ENCODE measurements around the gene BRI3. TPM values are rescaled to one million over a fixed set of nuclear protein-coding genes. Genes with fewer than 3 reads are reported as not detected.

BRI3 gene
- total RNA-seq, 1 donor: 95.9 TPM

GRCh38 chr7:98300595-98301372 is 19.3 kb downstream of the BRI3 start:
- Histone ChIP-seq H3K4me2 (ENCODE audit: insufficient read depth, low read length) (no peak overlapping the region), H3K4me1 (ENCODE audit: insufficient read depth, low read length) (no peaks in the 10 kb centered on the region), H2AFZ (ENCODE audit: low read length) (no peak overlapping the region), H3K27me3 (ENCODE audit: insufficient read depth, low read length) (no peaks in the 10 kb centered on the region), H3K36me3 (ENCODE audit: insufficient read depth, low read length) (peaks cover 10% of the 10 kb centered on the region), H3K79me2 (ENCODE audit: insufficient read depth, low read length) (no peaks in the 10 kb centered on the region), H3K27ac (ENCODE audit: low read depth, low read length) (no peak overlapping the region), H4K20me1 (ENCODE audit: insufficient read depth, low read length) (peaks cover 8% of the 10 kb centered on the region), H3K4me3 (ENCODE audit: insufficient read depth, low read length) (no peak overlapping the region), H3K9me3 (ENCODE audit: low read depth, low read length) (no peaks in the 10 kb centered on the region)
- no peak for TF ChIP-seq CTCF (IDR thresholded peaks at IDR 0.05; ENCODE audit: extremely low read depth, low read depth, low read length)
- peak; percentile 55 for DNase-seq (ENCODE audit: insufficient read length, low spot score, missing footprints)

- peak; percentile 54 for DNase-seq (ENCODE audit: insufficient read length, low spot score, missing footprints)
- Histone ChIP-seq H3K4me3 (ENCODE audit: insufficient read depth, low read length) (no peak overlapping the region), H3K27me3 (ENCODE audit: insufficient read depth, low read length) (no peaks in the 10 kb centered on the region), H3K4me2 (ENCODE audit: insufficient read depth, low read length) (no peak overlapping the region), H4K20me1 (ENCODE audit: insufficient read depth, low read length) (peaks cover 4% of the 10 kb centered on the region), H3K79me2 (ENCODE audit: insufficient read depth, low read length) (no peaks in the 10 kb centered on the region), H3K4me1 (ENCODE audit: insufficient read depth, low read length) (no peaks in the 10 kb centered on the region), H3K9me3 (ENCODE audit: low read depth, low read length) (no peaks in the 10 kb centered on the region), H3K36me3 (ENCODE audit: insufficient read depth, low read length) (peaks cover 5% of the 10 kb centered on the region), H2AFZ (ENCODE audit: low read length) (no peak overlapping the region), H3K27ac (ENCODE audit: low read depth, low read length) (no peak overlapping the region)
- no peak for TF ChIP-seq CTCF (IDR thresholded peaks at IDR 0.05; ENCODE audit: extremely low read depth, low read depth, low read length)
Observed at GRCh38 chr7:98301693-98302470, 20.4 kb downstream of the BRI3 start.

GRCh38 chr7:98303176-98303865 is 21.8 kb downstream of the BRI3 start:
- H3K4me1 ChIP-seq (ENCODE audit: insufficient read depth, low read length): no peaks in the 10 kb centered on the region
- no peak overlapping the region for H3K4me2 ChIP-seq (ENCODE audit: insufficient read depth, low read length)
- no peak overlapping the region for H3K27ac ChIP-seq (ENCODE audit: low read depth, low read length)
- peak; percentile 58 for DNase-seq (ENCODE audit: insufficient read length, low spot score, missing footprints)
- peaks cover 9% of the 10 kb centered on the region for H3K36me3 ChIP-seq (ENCODE audit: insufficient read depth, low read length)
- no peaks in the 10 kb centered on the region for H3K9me3 ChIP-seq (ENCODE audit: low read depth, low read length)
- H3K4me3 ChIP-seq (ENCODE audit: insufficient read depth, low read length): no peak overlapping the region
- no peak overlapping the region for H2AFZ ChIP-seq (ENCODE audit: low read length)
- no peaks in the 10 kb centered on the region for H3K27me3 ChIP-seq (ENCODE audit: insufficient read depth, low read length)
- H4K20me1 ChIP-seq (ENCODE audit: insufficient read depth, low read length): no peaks in the 10 kb centered on the region
- no peak for TF ChIP-seq CTCF (IDR thresholded peaks at IDR 0.05; ENCODE audit: extremely low read depth, low read depth, low read length)
- no peaks in the 10 kb centered on the region for H3K79me2 ChIP-seq (ENCODE audit: insufficient read depth, low read length)
